Dedifferentiated amniotic fluid mesenchymal stem cell (primary cell): ENCODE measurements around the gene SNX9.
A peak's percentile ranks its signal among the peaks of the same experiment; 100 is the strongest.

Experiments
- DNase-seq: peaks from one replicate; pipeline ENCODE4 v3.0.0-alpha.2; 2016; ENCODE audit errors: extremely low spot score

The SNX9 gene

GRCh38 chr6:157804448-157805327 is 18.4 kb upstream of the SNX9 start:
- DNase-seq: no peak

DNA sequence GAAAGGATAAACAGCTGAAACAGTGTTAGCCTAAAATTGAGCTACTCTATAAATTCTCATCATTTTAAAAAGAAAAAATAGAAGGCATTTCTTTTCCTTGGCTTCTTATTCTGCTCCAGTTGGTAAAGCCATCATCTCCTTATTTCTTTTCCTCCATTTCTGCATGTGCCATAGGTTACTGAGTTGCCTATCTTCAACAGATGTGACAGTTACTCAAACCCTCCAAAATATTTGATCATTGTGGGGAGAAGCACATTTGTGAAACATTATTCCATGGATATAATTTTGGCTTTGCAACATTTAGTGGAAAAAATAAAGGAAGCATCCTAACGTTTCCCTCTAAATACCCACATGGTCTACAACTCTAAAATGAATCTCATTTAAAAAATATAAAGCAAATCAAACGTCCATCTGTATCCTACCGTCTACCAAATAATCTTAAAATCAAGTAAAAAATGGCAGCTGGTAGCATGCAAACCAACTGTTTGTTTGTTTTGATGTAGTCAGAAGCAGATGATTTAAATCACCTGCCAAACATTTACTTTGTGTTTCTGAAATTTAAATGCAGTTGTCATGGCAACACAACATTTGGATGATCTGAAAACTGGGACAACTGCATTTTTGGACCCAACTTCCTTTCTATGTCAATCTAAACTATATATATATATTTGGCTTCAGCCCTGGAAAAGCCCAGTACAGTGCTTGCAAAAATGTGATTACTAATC is 16.8 kb upstream of the SNX9 start:
- no peak for DNase-seq

DNA sequence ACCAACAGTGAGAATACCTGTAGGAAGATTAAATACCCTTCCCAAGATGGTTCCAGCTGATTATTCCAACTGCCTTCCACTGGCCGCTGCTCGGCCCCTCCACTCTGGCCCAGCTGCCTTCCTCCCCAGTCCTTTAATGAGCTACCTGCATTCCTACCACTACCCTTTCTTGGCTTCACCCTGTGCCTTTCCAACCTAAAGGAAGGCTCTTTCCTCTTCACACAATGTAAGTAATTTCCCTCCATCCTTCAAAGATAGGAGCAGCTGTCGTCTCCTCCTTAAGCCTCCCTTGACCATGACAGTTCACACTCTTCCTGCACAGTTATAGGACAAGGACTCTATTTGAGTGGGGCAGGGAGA is 16.2 kb upstream of the SNX9 start:
- no peak for DNase-seq

DNA sequence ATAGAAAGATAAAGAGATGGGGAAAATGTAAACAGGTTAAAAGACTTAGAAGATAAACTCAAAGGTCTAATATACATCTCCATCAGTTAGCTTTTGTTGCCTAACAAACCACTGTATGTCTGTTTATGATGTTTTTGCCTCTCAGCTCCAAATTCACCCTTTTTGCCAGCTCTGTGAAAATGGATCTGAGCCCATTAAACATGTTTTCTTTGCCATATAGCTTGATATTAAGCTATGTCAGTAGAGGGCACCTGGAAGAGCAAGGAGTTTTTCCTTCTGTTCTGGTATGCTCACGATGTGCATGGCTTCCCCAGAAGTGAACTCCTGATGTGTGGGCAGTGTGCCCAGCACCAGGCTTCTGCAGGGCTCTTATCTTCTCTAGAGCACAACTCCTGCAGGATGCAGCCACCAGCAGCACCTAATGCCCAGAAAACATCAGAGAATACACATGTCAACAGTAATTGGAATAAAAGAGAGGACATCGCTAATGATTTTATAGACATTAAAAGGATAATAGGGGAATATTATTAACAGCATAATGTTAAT is 14.6 kb upstream of the SNX9 start:
- no peak for DNase-seq

DNA sequence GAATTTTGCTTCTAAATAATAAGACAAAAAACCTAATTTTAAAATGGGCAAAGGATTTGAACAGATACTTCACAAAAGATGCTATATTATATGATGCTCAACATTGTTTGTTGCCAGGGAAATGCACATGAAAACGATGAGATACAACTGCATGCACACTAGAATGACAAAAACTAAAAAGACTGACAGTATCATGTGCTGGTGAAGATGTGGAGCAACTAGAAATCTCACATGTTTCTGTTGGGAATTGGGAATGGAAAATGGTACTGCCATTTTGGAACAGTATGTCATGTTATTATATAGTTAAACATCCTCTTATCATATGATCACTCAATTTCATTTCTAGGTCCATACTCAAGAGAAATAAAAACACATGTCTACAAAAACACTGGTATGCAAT is 13.4 kb upstream of the SNX9 start:
- DNase-seq: no peak

DNA sequence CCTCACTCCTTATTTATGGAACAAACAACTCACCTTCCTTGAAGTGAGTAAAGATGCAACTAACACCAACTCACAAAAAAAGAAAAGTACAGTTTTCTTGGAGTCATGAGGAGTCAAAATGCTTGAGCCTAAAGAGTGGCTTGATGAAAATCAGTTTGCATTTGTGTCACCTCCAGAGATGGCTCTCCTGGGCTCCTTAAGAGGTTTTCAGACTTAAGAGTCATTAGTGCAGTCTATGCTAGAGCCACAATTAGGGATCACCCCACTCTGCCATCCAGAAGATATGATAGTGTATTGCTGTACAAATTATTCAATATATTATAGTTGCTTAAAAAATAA is 11.9 kb upstream of the SNX9 start:
- DNase-seq: no peak

- DNase-seq: no peak
These were observed 11.4 kb upstream of the SNX9 start for GRCh38 chr6:157811476-157812173.

- DNase-seq: no peak
These were observed 10.4 kb upstream of the SNX9 start for GRCh38 chr6:157812425-157813171.

- no peak for DNase-seq
These were observed 9.9 kb upstream of the SNX9 start for GRCh38 chr6:157813191-157813590.

- DNase-seq: peak; percentile 48
These were observed 9.1 kb upstream of the SNX9 start for GRCh38 chr6:157813750-157814455.

DNA sequence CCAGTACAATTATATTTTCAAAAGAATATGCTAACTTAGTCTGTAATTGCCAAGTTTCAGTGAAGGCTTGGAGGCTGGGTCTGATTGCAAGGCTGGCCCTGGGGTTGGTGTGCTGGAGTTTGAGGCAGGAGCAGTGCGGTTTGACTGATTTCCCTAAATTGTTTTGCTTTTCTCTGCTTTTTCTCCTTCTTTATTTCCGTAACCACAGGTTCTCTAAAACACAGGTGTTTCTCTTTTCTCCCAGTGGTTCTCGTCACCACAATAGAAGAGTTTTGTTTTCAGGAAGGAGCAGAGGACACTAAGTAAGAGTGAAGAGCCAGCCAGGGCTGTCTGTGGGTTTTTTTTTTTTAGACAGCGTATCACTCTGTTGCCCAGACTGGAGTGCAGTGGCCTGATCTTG is 8.2 kb upstream of the SNX9 start:
- no peak for DNase-seq

DNA sequence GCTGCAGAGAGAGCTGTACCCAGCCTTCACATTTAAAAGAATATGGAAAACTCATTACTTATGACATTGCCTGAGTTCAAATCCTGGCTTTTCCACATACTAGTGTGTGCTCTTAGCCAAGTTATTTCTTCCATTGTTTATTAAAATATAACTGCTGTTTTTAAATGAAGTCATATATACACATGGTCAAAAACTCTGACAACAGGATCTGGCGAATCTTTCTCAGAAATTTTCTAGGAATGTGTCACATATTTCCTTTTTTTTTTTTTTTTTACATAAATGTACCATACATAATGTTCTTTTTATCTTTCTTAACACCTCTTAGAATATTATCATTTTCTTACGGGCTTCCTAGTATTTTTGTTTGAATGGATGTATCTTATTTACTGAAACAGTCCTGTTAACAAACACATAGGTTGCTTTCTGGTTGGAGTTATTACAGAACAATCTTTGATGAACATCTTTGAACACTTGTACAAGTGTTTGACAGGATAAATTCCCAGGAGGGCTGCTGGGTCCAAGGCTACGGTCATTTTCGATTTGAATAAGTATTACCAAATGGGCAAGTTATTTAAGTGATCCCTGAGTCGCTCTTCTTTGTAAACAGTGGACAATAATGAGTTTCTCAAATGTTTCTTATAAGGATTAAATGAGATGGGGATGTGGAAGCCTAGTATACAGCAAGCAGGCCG is 1.6 kb upstream of the SNX9 start:
- DNase-seq: no peak

DNA sequence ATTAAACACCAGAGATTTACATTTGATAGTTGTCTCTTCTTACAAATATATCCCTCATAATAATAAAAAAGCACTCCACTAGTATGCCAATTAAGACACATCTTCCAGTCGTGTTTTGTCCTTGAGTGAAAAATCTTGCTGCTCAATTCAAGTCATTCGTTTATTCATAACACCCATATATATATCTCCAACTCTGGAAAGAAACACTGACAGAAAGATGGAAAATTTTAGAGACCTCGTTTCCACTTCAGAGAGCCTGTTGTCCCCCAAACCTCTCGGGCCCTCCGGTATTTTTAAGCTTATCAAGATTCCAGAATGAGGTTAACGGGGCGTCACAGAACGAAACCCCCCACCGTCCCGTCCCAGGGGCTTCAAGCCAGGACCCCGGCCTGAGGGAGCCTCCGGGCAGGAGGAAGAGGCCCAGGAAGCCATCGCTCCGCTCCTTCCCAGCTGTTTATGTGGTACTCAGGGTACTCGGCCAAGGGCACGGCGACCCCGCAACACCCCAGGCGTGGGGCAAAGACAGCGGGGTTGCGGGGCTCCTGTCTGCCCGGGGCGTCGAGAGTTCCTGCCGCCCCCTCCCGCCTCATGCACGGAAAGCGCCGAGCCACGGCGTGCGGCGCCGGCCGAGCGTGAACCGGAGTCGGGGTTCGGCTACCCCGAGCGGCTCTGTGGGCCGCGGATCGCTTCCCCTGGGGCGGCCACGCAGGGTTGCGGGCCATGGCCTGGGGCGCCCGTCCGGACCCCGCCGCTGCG is 623 bp upstream of the SNX9 start:
- DNase-seq: no peak

DNA sequence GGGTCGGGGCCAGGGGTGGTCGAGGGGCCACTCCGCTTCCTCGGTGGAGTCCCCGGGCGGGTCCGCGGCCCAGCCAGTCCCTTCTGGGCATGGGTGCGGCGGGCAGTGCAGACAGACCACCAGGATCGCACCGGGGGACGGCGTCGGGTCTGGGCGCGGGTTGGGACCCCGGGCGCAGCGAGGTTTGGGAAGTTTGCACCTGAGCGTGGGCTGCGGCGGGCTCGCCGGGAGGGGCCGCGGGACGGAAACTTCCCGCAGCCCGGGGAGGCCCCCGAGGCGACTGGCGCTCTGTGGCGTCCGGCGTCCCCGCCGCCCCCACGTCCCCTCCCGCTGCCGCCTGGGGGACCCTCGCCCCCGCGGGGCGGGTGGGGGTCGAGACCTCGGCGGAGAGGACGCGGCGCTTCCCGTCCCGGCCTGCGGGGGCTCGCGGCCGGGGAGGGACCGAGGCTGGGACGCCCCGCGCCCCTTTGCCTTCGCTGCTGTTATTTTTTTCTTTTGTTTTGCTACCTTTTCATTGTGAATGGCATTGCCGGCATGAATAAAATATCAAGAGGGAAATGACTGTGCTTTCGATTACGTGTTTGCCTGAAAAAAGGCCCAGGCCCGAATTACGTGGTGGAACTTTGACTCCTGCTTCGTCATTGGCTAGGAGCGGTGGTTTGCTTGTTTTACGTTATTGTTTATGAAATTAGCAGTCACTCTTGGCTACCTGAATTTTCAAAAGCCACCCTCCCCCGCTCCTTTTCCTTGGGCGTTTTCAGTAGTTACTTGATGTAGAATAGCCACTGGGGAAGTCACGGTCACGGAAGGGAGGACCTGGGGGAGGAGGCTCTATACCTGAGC is 703 bp downstream of the SNX9 start:
- DNase-seq: peak; percentile 68

DNA sequence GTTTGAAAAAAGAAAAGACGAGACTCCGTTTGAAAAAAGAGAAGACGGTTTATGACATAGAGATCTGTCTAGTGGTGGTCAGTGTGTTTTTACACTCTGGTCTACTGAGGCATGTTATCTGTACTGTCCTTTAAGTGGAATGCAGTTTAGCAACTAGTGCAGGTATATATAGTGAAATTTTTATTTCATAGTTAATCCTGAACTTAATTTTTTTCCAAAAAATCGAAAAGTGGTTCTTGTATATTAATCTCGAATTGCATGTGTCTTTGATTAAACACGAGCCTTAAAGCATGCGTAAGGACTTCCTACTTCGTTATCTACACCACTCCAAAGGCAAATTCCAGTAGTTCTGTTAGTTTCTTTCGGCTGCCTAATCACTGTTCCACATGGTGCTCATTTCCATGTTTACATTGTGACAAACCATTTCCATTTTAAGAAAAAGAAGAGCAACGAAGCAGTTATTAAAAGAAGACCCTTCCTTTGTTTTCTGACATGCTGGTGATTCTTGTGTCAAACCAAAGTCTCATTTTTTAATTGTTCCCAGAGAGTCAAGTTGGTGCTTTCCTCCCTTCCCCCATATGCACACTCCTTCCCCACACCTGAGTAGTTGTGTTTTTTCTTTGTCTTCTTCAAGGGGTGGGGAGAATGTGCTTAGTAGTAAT is 2.3 kb downstream of the SNX9 start:
- DNase-seq: no peak

GRCh38 chr6:157830354-157831017 is 7.4 kb downstream of the SNX9 start:
- no peak for DNase-seq

- DNase-seq: no peak
These were observed 7.9 kb downstream of the SNX9 start for GRCh38 chr6:157831018-157831369.
